HG03342 (cell line): ENCODE measurements around the gene NPAT.

Source experiments
- ATAC-seq: cut with Tn5 transposase; IDR thresholded peaks from one replicate; pipeline ENCODE4 v1.9.1; 2021; ENCODE audit warnings: mild to moderate bottlenecking, moderate library complexity; ENCODE audit not compliant: unreplicated experiment

The NPAT gene

GRCh38 chr11:108220721-108221336, 1.6 kb downstream of the NPAT start:
- ATAC-seq: no peak

- ATAC-seq: no peak
These were observed 3.3 kb downstream of the NPAT start for GRCh38 chr11:108218912-108219783.

- no peak for ATAC-seq
These were observed 4.0 kb downstream of the NPAT start for GRCh38 chr11:108218455-108218854.

GRCh38 chr11:108216988-108217387, 5.5 kb downstream of the NPAT start:
- no peak for ATAC-seq

GRCh38 chr11:108213784-108214183, 8.7 kb downstream of the NPAT start:
- ATAC-seq: no peak

GRCh38 chr11:108210441-108210840, 12.0 kb downstream of the NPAT start:
- no peak for ATAC-seq

GRCh38 chr11:108207683-108208060, 14.8 kb downstream of the NPAT start:
- no peak for ATAC-seq

- no peak for ATAC-seq
These were observed 15.3 kb downstream of the NPAT start for GRCh38 chr11:108206969-108207682.

- no peak for ATAC-seq
These were observed 16.3 kb downstream of the NPAT start for GRCh38 chr11:108206171-108206570.

- no peak for ATAC-seq
These were observed 17.4 kb downstream of the NPAT start for GRCh38 chr11:108204929-108205499.

GRCh38 chr11:108204376-108204775, 18.1 kb downstream of the NPAT start:
- ATAC-seq: no peak

GRCh38 chr11:108203075-108203474, 19.4 kb downstream of the NPAT start:
- ATAC-seq: no peak

- peak; percentile 84 for ATAC-seq
These were observed 22.8 kb downstream of the NPAT start for GRCh38 chr11:108199446-108200321.

- no peak for ATAC-seq
These were observed 23.6 kb downstream of the NPAT start for GRCh38 chr11:108198833-108199232.

- no peak for ATAC-seq
These were observed 25.1 kb downstream of the NPAT start for GRCh38 chr11:108197351-108197750.

GRCh38 chr11:108196901-108197300, 25.5 kb downstream of the NPAT start:
- ATAC-seq: no peak

GRCh38 chr11:108193725-108194124, 28.7 kb downstream of the NPAT start:
- ATAC-seq: no peak

- no peak for ATAC-seq
These were observed 44.9 kb downstream of the NPAT start for GRCh38 chr11:108177570-108177969.

- no peak for ATAC-seq
These were observed 52.3 kb downstream of the NPAT start for GRCh38 chr11:108170184-108170583.

GRCh38 chr11:108167624-108168023, 54.8 kb downstream of the NPAT start:
- ATAC-seq: no peak
